Nephron (organoid): ENCODE measurements around the gene PCBP3.

Source experiments
- H3K27ac Mint-ChIP-seq, 3 experiments: 2 replicates each; pipeline ENCODE4 v1.8.0; 2020; ENCODE audit warnings: mixed read lengths in 3 of 3, mild to moderate bottlenecking in 2 of 3, moderate library complexity in 1 of 3
- H3K27me3 Mint-ChIP-seq: 2 replicates; pipeline ENCODE4 v1.8.0; 2021; ENCODE audit warnings: low read depth, mild to moderate bottlenecking, moderate library complexity, mixed read lengths
- H3K36me3 Mint-ChIP-seq: 2 replicates; pipeline ENCODE4 v1.8.0; 2020; ENCODE audit warnings: low read depth, mixed read lengths
- H3K4me1 Mint-ChIP-seq: 2 replicates; pipeline ENCODE4 v1.8.0; 2020; ENCODE audit warnings: mixed read lengths
- H3K4me3 Mint-ChIP-seq, 3 experiments: 2 replicates each; pipeline ENCODE4 v1.8.0; 2020; ENCODE audit warnings: mild to moderate bottlenecking in 3 of 3, mixed read lengths in 3 of 3, moderate library complexity in 2 of 3
- H3K9me3 Mint-ChIP-seq: 2 replicates; pipeline ENCODE4 v1.8.0; 2020; ENCODE audit warnings: mixed read lengths
- CTCF ChIP-seq, 3 experiments: fragments of 200-600 bp; sonication (generic); IDR thresholded peaks; one replicate each; pipeline ENCODE4 v1.5.0; 2021; ENCODE audit warnings: antibody characterized with exemption in 3 of 3; ENCODE audit not compliant: unreplicated experiment in 3 of 3

The PCBP3 gene

GRCh38 chr21:45779226-45779625, 135.7 kb downstream of the PCBP3 start:
- H3K9me3 Mint-ChIP-seq, result peaks cover 40% of the 10 kb centered on the region
- H3K4me3 Mint-ChIP-seq, result no peak overlapping the region
- TF ChIP-seq CTCF (IDR thresholded peaks at IDR 0.05; ENCODE audit: unreplicated experiment in 3 of 3), result no peak
- H3K27ac Mint-ChIP-seq, result no peak overlapping the region
- no peaks in the 10 kb centered on the region for H3K4me1 Mint-ChIP-seq
- peaks cover 4% of the 10 kb centered on the region for H3K27me3 Mint-ChIP-seq
- H3K36me3 Mint-ChIP-seq, result no peaks in the 10 kb centered on the region

- no peaks in the 10 kb centered on the region for H3K4me1 Mint-ChIP-seq
- no peak overlapping the region for H3K4me3 Mint-ChIP-seq
- peaks cover 32% of the 10 kb centered on the region for H3K9me3 Mint-ChIP-seq
- H3K27me3 Mint-ChIP-seq, result peaks cover 4% of the 10 kb centered on the region
- no peaks in the 10 kb centered on the region for H3K36me3 Mint-ChIP-seq
- no peak overlapping the region for H3K27ac Mint-ChIP-seq
- TF ChIP-seq CTCF (IDR thresholded peaks at IDR 0.05; ENCODE audit: unreplicated experiment in 3 of 3), result no peak
These were observed 137.1 kb downstream of the PCBP3 start for GRCh38 chr21:45780647-45781046.

GRCh38 chr21:45781741-45782140, 138.2 kb downstream of the PCBP3 start:
- Mint-ChIP-seq H3K4me3 (no peak overlapping the region), H3K27ac (no peak overlapping the region), H3K9me3 (peaks cover 21% of the 10 kb centered on the region), H3K4me1 (no peaks in the 10 kb centered on the region), H3K36me3 (no peaks in the 10 kb centered on the region), H3K27me3 (peaks cover 4% of the 10 kb centered on the region)
- TF ChIP-seq CTCF (IDR thresholded peaks at IDR 0.05; ENCODE audit: unreplicated experiment in 3 of 3), result no peak

GRCh38 chr21:45786660-45787059, 143.1 kb downstream of the PCBP3 start:
- no peak overlapping the region for H3K27ac Mint-ChIP-seq
- H3K36me3 Mint-ChIP-seq, result no peaks in the 10 kb centered on the region

GRCh38 chr21:45787371-45787770, 143.8 kb downstream of the PCBP3 start:
- no peaks in the 10 kb centered on the region for H3K36me3 Mint-ChIP-seq
- H3K4me3 Mint-ChIP-seq, result no peak overlapping the region

More at GRCh38 chr21:45786660-45787059, 143.1 kb downstream of the PCBP3 start:
- Mint-ChIP-seq H3K9me3 (no peaks in the 10 kb centered on the region), H3K27me3 (peaks cover 14% of the 10 kb centered on the region), H3K4me3 (no peak overlapping the region), H3K4me1 (no peaks in the 10 kb centered on the region)
- no peak for TF ChIP-seq CTCF (IDR thresholded peaks at IDR 0.05; ENCODE audit: unreplicated experiment in 3 of 3)

More at GRCh38 chr21:45787371-45787770, 143.8 kb downstream of the PCBP3 start:
- H3K9me3 Mint-ChIP-seq, result no peaks in the 10 kb centered on the region
- H3K27ac Mint-ChIP-seq, result no peak overlapping the region
- TF ChIP-seq CTCF (IDR thresholded peaks at IDR 0.05; ENCODE audit: unreplicated experiment in 3 of 3), result no peak
- no peaks in the 10 kb centered on the region for H3K4me1 Mint-ChIP-seq
- peaks cover 15% of the 10 kb centered on the region for H3K27me3 Mint-ChIP-seq
